ENCODE results near the gene MAST4.

DNA sequence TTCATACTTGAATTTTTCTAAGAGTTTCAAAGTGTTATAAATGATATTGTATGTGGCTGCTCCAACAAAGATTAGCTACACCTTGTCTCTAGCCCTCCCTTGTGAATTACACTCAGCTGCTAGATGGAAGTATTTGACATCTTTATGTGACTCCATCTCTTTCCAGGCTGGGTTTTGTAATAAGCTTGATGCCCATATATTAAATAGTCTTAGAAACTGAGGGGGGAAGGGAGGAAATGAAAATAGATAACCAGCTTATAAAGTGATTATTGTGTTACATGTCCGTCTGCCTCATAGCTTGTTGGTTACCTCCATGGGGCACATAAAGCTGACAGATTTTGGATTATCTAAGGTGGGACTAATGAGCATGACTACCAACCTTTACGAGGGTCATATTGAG lies 537.0 kb downstream of the MAST4 start:
- TF ChIP-seq EZH2 (IDR thresholded peaks at IDR 0.05; ENCODE audit: insufficient read depth, poor library complexity, severe bottlenecking) (no peak), EZH2phosphoT487 (IDR thresholded peaks at IDR 0.05; ENCODE audit: insufficient read depth, low read depth) (no peak)
